ENCODE data around the gene FER.
"Not testable (repeated sequence)": the region's sequence is repeated elsewhere in the genome, so short reads cannot be mapped to it uniquely, and the experiment has no call there.

Gene FER

DNA sequence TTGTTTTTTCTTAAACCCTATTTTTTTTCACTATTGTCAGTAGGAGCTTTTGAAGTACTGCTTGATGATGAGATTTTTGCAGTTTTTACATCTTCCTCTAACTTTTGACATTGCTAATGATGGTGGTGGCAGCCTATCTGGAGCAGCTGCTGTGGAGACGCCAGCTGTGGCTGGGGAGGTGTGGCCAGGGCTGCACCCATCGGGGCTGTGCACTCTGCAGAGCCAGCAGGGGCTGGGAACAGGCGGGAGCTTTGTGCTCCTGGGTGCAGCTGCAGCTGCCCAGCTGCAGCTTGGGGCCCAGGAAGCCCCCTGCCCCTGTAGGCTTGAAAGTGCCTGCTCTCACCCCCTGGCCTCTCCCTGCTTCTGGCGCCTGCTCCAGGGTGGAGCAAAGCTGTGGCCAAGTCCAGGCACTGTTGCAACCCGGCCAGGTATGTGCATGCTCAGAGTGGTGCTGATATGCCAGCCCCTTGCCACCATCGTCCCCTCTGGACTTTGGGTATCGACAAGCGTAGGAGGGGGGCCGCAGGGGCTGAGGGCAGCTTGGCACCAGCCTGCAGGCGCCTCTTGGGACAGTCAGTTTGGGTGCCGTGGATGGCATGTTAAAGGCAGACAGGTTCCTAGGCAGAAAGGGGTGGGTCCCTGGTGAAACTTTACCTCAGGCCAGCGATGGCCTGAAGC, 39.2 kb downstream of the FER start:
- TF ChIP-seq, protein P1, sequence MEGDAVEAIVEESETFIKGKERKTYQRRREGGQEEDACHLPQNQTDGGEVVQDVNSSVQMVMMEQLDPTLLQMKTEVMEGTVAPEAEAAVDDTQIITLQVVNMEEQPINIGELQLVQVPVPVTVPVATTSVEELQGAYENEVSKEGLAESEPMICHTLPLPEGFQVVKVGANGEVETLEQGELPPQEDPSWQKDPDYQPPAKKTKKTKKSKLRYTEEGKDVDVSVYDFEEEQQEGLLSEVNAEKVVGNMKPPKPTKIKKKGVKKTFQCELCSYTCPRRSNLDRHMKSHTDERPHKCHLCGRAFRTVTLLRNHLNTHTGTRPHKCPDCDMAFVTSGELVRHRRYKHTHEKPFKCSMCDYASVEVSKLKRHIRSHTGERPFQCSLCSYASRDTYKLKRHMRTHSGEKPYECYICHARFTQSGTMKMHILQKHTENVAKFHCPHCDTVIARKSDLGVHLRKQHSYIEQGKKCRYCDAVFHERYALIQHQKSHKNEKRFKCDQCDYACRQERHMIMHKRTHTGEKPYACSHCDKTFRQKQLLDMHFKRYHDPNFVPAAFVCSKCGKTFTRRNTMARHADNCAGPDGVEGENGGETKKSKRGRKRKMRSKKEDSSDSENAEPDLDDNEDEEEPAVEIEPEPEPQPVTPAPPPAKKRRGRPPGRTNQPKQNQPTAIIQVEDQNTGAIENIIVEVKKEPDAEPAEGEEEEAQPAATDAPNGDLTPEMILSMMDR (IDR thresholded peaks at IDR 0.05; ENCODE audit: insufficient read depth, low read length, missing control alignments), result no peak
- DNase-seq (ENCODE audit: low read depth, low spot score), result no peak
- POLR2A ChIA-PET, result no interaction called here
- no peak overlapping the region for H3K4me3 ChIP-seq (ENCODE audit: low read depth, low read length)
- CTCF ChIA-PET, result no interaction called here

DNA sequence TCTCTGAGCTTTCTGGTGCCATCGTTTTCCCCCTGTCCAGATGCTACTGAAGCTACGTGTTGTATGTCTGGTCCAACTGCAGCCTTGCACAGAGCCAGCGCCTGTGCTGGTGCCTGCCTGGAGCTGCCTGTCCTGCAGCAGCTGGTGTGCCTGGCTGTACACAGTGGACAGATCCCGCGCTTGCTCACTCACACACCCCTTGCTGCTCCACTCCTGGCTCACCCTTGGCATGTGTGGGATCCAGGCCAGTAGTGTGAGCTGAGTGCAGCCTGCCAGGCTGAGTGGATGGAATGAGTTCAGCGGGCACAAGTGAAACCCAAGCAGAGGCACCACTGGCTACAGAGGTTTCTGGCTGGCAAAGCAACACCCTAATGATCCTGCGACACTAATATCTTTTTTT, 40.4 kb downstream of the FER start:
- H3K4me3 ChIP-seq (ENCODE audit: low read depth, low read length), result no peak overlapping the region
- POLR2A ChIA-PET, result no interaction called here
- no peak for DNase-seq (ENCODE audit: low read depth, low spot score)
- TF ChIP-seq, protein P1 (IDR thresholded peaks at IDR 0.05; ENCODE audit: insufficient read depth, low read length, missing control alignments), result no peak
- CTCF ChIA-PET, result no interaction called here

DNA sequence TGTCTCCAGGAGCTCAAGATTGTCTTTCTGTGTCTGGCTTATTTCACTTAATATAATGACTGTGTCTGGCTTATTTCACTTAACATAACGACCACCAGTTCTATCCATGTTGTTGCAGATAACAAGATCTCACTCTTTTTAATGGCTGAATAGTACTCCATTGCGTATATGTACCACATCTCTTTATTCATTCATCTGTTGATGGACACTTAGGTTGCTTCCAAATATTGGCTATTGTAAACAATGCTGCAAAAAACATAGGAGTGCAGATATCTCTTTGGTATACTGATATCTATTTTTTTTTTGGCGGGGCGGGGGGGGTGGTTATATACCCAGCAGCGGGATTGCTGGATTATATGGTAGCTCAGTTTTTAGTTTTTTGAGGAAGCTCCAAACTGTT, 45.5 kb downstream of the FER start:
- TF ChIP-seq, protein P1 (IDR thresholded peaks at IDR 0.05; ENCODE audit: insufficient read depth, low read length, missing control alignments), result no peak
- DNase-seq (ENCODE audit: low read depth, low spot score), result no peak
- CTCF ChIA-PET, result no interaction called here
- POLR2A ChIA-PET, result no interaction called here
- no peak overlapping the region for H3K4me3 ChIP-seq (ENCODE audit: low read depth, low read length)

DNA sequence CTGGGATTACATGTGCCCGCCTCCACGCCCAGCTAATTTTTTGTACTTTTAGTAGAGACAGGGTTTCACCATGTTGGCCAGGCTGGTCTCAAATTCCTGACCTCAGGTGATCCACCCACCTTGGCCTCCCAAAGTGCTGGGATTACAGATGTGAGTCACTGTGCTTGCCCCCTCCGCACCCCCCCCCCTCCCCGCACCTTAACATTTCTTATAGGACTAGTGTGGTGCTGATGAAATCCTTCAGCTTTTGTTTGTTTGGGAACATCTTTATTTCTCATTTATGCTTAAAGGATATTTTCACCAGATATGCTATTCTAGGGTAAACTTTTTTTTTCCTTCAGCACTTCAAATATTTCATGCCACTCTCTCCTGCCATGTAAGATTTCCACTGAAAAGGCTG, 46.7 kb downstream of the FER start:
- POLR2A ChIA-PET; DNase-seq (ENCODE audit: low read depth, low spot score); H3K4me3 ChIP-seq (ENCODE audit: low read depth, low read length); CTCF ChIA-PET: not testable (repeated sequence)

DNA sequence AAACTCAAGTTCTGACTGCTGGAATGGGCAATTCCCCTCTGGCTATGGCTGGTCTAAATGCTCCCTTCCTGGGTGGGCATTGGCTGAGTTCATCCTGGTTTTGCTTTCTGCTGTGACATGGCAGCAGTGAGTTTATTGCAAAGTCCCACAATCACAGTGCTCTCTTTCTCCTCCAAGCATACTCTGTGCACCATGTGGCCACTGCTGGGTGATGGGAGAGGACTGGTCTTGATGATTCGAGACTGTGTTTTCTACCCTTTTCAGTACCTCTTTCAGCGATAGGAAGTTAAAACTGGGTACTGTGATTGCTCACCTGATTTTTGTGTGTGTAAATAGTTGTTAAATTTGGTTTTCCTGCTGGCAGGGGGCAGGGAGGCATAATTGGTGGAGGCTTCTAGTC, 49.7 kb downstream of the FER start:
- POLR2A ChIA-PET, result no interaction called here
- TF ChIP-seq, protein P1 (IDR thresholded peaks at IDR 0.05; ENCODE audit: insufficient read depth, low read length, missing control alignments), result no peak
- H3K4me3 ChIP-seq (ENCODE audit: low read depth, low read length), result no peak overlapping the region
- CTCF ChIA-PET, result no interaction called here
- no peak for DNase-seq (ENCODE audit: low read depth, low spot score)

DNA sequence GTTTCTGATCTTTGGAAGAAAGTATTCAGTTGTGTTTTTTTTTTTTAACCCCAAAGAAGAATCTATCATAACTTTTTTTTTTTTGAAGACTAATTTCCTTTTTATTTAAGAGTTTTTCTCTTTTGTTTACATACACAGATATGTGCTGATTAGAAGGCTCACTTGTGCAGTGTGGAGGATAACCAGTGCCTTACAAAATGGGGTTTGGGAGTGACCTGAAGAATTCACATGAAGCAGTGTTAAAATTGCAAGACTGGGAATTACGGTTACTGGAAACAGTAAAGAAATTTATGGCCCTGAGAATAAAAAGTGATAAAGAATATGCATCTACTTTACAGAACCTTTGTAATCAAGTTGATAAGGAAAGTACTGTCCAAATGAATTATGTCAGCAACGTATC, 50.3 kb downstream of the FER start:
- no peak overlapping the region for H3K4me3 ChIP-seq (ENCODE audit: low read depth, low read length)
- POLR2A ChIA-PET, result no interaction called here
- TF ChIP-seq, protein P1 (IDR thresholded peaks at IDR 0.05; ENCODE audit: insufficient read depth, low read length, missing control alignments), result no peak
- CTCF ChIA-PET, result no interaction called here
- no peak for DNase-seq (ENCODE audit: low read depth, low spot score)

DNA sequence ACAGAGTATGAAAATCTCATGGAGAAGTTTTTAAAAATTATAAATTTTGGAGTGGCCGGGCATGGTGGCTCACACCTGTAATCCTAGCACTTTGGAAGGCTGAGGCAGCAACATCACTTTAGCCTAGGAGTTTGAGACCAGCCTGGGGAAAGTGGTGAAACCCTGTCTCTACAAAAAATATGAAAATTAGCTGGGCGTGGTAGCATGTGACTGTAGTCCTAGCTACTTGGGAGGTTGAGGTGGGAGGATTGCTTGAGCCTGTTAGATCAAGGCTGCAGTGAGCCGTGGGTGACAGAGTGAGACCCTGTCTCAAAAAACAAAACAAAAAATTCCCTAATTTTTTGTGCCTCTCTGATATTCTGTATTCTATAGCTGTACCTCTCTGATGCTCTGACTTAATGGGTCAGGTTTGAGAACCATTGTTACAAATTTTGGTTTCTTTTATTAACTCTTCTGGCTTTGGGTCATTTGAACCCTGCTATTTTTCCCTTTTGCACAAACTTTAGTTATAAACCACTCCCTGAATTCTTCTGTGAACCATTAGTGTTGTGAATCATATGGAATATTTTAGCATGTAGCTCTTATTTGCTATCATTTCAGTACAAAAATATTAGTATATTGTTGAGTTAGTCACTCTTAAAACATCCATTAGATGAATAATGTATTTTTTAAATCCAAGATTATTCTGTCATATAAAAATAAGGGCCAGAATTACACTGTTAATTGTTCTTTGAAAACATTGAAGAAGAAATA, 51.0 kb downstream of the FER start:
- DNase-seq (ENCODE audit: low read depth, low spot score), result peak; percentile 5
- no peak overlapping the region for H3K4me3 ChIP-seq (ENCODE audit: low read depth, low read length)
- CTCF ChIA-PET, result no interaction called here
- TF ChIP-seq, protein P1 (IDR thresholded peaks at IDR 0.05; ENCODE audit: insufficient read depth, low read length, missing control alignments), result no peak
- POLR2A ChIA-PET, result interaction anchor here (1.4 kb wide), 1 partner anchor 71 kb away, joined by 3 read pairs; no protein-coding TSS in a partner anchor
